Lung (tissue), 12 donors: ENCODE measurements around the gene SLC25A36. TPM values are rescaled to one million over a fixed set of nuclear protein-coding genes. Genes with fewer than 3 reads are reported as not detected.
"Not testable (repeated sequence)": the region's sequence is repeated elsewhere in the genome, so short reads cannot be mapped to it uniquely, and the experiment has no call there.

Experiments used
- ATAC-seq: fragments of 200-7000 bp; cut with Tn5 transposase; one replicate; pipeline ENCODE4 v1.9.1; 2020; ENCODE audit warnings: moderate number of reproducible peaks; ENCODE audit not compliant: insufficient read depth, low FRiP score
- DNase-seq, 3 donors: peaks; one replicate each; pipeline ENCODE4 v3.0.0-alpha.2; 2013 to 2017
- H3K27ac ChIP-seq, 2 donors: one replicate each; pipeline ENCODE4 v1.5.1; 2013; ENCODE audit warnings: mild to moderate bottlenecking in 2 of 2, moderate library complexity in 2 of 2, control low read depth in 1 of 2, inconsistent platforms in 1 of 2, low read depth in 1 of 2, low read length in 1 of 2
- H3K27me3 ChIP-seq, 3 donors: one replicate each; pipeline ENCODE4 v1.5.1; 2013; ENCODE audit warnings: low read length in 2 of 3; ENCODE audit not compliant: control insufficient read depth in 3 of 3, insufficient read depth in 3 of 3
- H3K36me3 ChIP-seq, 4 donors: one replicate each; pipeline ENCODE4 v1.5.1; 2013; ENCODE audit warnings: low read length in 4 of 4, mild to moderate bottlenecking in 1 of 4, moderate library complexity in 1 of 4; ENCODE audit not compliant: control insufficient read depth in 4 of 4, insufficient read depth in 4 of 4
- H3K4me1 ChIP-seq, 5 donors: one replicate each; pipeline ENCODE4 v1.5.1; 2013; ENCODE audit warnings: low read length in 5 of 5, mild to moderate bottlenecking in 2 of 5, moderate library complexity in 1 of 5; ENCODE audit not compliant: control insufficient read depth in 5 of 5, insufficient read depth in 5 of 5
- H3K4me3 ChIP-seq: one replicate; pipeline ENCODE4 v1.5.1; 2013; ENCODE audit warnings: mild to moderate bottlenecking, control low read depth, moderate library complexity
- H3K9ac ChIP-seq, 2 donors: one replicate each; pipeline ENCODE4 v1.5.1; 2013; ENCODE audit warnings: low read length in 2 of 2, control low read depth in 1 of 2; ENCODE audit not compliant: insufficient read depth in 1 of 2
- H3K9me3 ChIP-seq, 4 donors: one replicate each; pipeline ENCODE4 v1.5.1; 2013; ENCODE audit warnings: low read length in 3 of 4, mild to moderate bottlenecking in 1 of 4, moderate library complexity in 1 of 4; ENCODE audit not compliant: control insufficient read depth in 4 of 4, insufficient read depth in 3 of 4
- CTCF ChIP-seq: IDR thresholded peaks from 2 replicates; pipeline ENCODE4 v1.5.1; 2012; ENCODE audit warnings: mild to moderate bottlenecking; ENCODE audit errors: control extremely low read depth, extremely low read depth
- whole genome bisulfite sequencing, 2 donors: extraction: QIAGEN DNeasy Blood & Tissue Kit; methylation state at CpG; one replicate each; pipeline ENCODE4 v1.1.7; 2013; 5-methylcytosine and 5-hydroxymethylcytosine counted together
- polyA plus RNA-seq, 2 donors: library from polyadenylated mRNA; stranded (reverse); fragments of 200-250 nt; gene quantifications; one replicate each; pipeline ENCODE4 v1.2.1, GENCODE V29; 2013
- total RNA-seq, 2 donors: library from RNA; depleted of rRNA in 1 of 2; stranded (reverse); fragments of >200 nt in 1 of 2; gene quantifications; one replicate each; pipeline ENCODE4 v1.2.1, GENCODE V29; 2014 to 2021
- donor health status: control.
- donor health status: control.
- donor health status: Bipolar disorder and iron deficiency.
- donor health status: healthy.
- donor health status: DM: yes; HTN: yes; CAD: no.

The SLC25A36 gene
- total and polyA plus RNA-seq, 4 donors = 16.9 to 289 (median 55.2) TPM

- WGBS, 2 donors = 90 to 92% methylated on average over 1 of the region's 1 CpG
- no peak overlapping the region for H3K27ac ChIP-seq
- no peaks in the 10 kb centered on the region for H3K36me3 ChIP-seq
- no peak overlapping the region for H3K4me3 ChIP-seq
- H3K4me1 ChIP-seq = no peaks in the 10 kb centered on the region
- H3K27me3 ChIP-seq = no peaks in the 10 kb centered on the region
- TF ChIP-seq CTCF = no peak
- H3K9ac ChIP-seq = no peak overlapping the region
- ATAC-seq (no peak), DNase-seq (no peak)
- H3K9me3 ChIP-seq = no peaks in the 10 kb centered on the region
These were observed 52.7 kb downstream of the SLC25A36 start for GRCh38 chr3:140994316-140994715.

GRCh38 chr3:140994861-140995260 lies 53.2 kb downstream of the SLC25A36 start:
- WGBS, 2 donors = 88 to 97% methylated on average over 2 of the region's 2 CpGs
- not testable (repeated sequence) for H3K27me3 ChIP-seq, H3K4me1 ChIP-seq, H3K4me3 ChIP-seq, H3K9ac ChIP-seq, H3K27ac ChIP-seq, DNase-seq, H3K36me3 ChIP-seq, ATAC-seq, H3K9me3 ChIP-seq

DNA sequence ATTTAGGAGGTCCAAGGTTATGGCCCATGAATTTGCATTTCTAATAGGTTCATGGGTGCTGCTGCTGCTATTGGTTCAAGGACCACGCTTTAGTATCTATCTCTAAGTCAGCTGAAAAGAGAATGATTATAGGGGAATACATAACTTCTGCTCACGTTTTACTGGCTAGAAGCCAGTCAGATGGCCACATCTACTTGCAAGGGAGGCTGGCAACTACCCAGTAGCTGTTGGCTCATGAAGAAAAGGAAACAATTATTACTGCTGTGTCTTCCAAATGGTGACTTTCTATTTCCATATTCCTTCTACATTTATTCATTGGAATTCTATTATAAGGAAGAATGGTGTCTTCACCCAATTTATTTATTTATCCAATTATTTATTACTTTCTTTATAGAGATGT lies 54.2 kb downstream of the SLC25A36 start:
- no peaks in the 10 kb centered on the region for H3K27me3 ChIP-seq
- H3K27ac ChIP-seq = no peak overlapping the region
- H3K9me3 ChIP-seq = no peaks in the 10 kb centered on the region
- ATAC-seq (no peak), DNase-seq (no peak)
- H3K9ac ChIP-seq = no peak overlapping the region
- 56 to 63% methylated on average over 2 of the region's 2 CpGs for WGBS, 2 donors
- H3K4me1 ChIP-seq = no peaks in the 10 kb centered on the region
- H3K4me3 ChIP-seq = no peak overlapping the region
- no peak for TF ChIP-seq CTCF
- H3K36me3 ChIP-seq = no peaks in the 10 kb centered on the region

- Histone ChIP-seq H3K27ac (no peak overlapping the region), H3K27me3 (no peaks in the 10 kb centered on the region), H3K4me3 (no peak overlapping the region), H3K36me3 (no peaks in the 10 kb centered on the region), H3K4me1 (no peaks in the 10 kb centered on the region), H3K9ac (no peak overlapping the region), H3K9me3 (peaks cover 0 to 2% (median 0%) of the 10 kb centered on the region in 4 donors)
- 15 to 34% methylated on average over 2 of the region's 2 CpGs for WGBS, 2 donors
- peak; percentile 44 for TF ChIP-seq CTCF
- DNase-seq (peak; percentile 78 to 80 (median 78)), ATAC-seq (peak; percentile 94)
These were observed 58.5 kb downstream of the SLC25A36 start for GRCh38 chr3:141000027-141000663.
